Activated effector memory CD4-positive, alpha-beta T cell treated with anti-CD3 and anti-CD28 coated beads, Interleukin-2, amount 50 U/mL, for 16 hours (primary cell): ENCODE data around the gene HAPLN1.
"Not testable (repeated sequence)": the region's sequence is repeated elsewhere in the genome, so short reads cannot be mapped to it uniquely, and the experiment has no call there.

Experiments used
- DNase-seq: peaks from one replicate; pipeline ENCODE4 v3.0.0-alpha.2; 2020

Gene HAPLN1

GRCh38 chr5:83720836-83721537, at the start of gene HAPLN1:
Gene HAPLN1, minus strand, starts transcription at chr5:83720855. Its CDS starts 47,332 bp downstream, at chr5:83673523.
- no peak for DNase-seq

GRCh38 chr5:83767409-83767992, 46.8 kb upstream of the HAPLN1 start:
- DNase-seq = no peak

GRCh38 chr5:83764101-83764500, 43.4 kb upstream of the HAPLN1 start:
- no peak for DNase-seq

- no peak for DNase-seq
These were observed 39.9 kb upstream of the HAPLN1 start for GRCh38 chr5:83760579-83760978.

- DNase-seq = no peak
These were observed 32.0 kb upstream of the HAPLN1 start for GRCh38 chr5:83752700-83753099.

- no peak for DNase-seq
These were observed 30.5 kb upstream of the HAPLN1 start for GRCh38 chr5:83751201-83751600.

GRCh38 chr5:83750749-83751148, 30.1 kb upstream of the HAPLN1 start:
- no peak for DNase-seq

GRCh38 chr5:83745816-83746215, 25.2 kb upstream of the HAPLN1 start:
- no peak for DNase-seq

- no peak for DNase-seq
These were observed 24.2 kb upstream of the HAPLN1 start for GRCh38 chr5:83744821-83745220.

- DNase-seq = no peak
These were observed 21.4 kb upstream of the HAPLN1 start for GRCh38 chr5:83742089-83742488.

GRCh38 chr5:83741571-83741970, 20.9 kb upstream of the HAPLN1 start:
- no peak for DNase-seq

GRCh38 chr5:83740741-83741140, 20.1 kb upstream of the HAPLN1 start:
- no peak for DNase-seq

- DNase-seq = not testable (repeated sequence)
These were observed 15.5 kb upstream of the HAPLN1 start for GRCh38 chr5:83736169-83736568.

- not testable (repeated sequence) for DNase-seq
These were observed 14.4 kb upstream of the HAPLN1 start for GRCh38 chr5:83735058-83735457.

GRCh38 chr5:83731638-83732037, 11.0 kb upstream of the HAPLN1 start:
- DNase-seq = no peak

GRCh38 chr5:83729362-83729761, 8.7 kb upstream of the HAPLN1 start:
- no peak for DNase-seq

GRCh38 chr5:83726912-83727311, 6.3 kb upstream of the HAPLN1 start:
- DNase-seq = no peak

- DNase-seq = no peak
These were observed 4.3 kb upstream of the HAPLN1 start for GRCh38 chr5:83724935-83725334.

- DNase-seq = no peak
These were observed 3.3 kb upstream of the HAPLN1 start for GRCh38 chr5:83724001-83724400.

GRCh38 chr5:83723031-83723430, 2.4 kb upstream of the HAPLN1 start:
- DNase-seq = no peak

- no peak for DNase-seq
These were observed 1.6 kb upstream of the HAPLN1 start for GRCh38 chr5:83721953-83722901.

- no peak for DNase-seq
These were observed 1.6 kb downstream of the HAPLN1 start for GRCh38 chr5:83718936-83719495.

GRCh38 chr5:83718195-83718825, 2.3 kb downstream of the HAPLN1 start:
- DNase-seq = no peak
